Limb (tissue), 2 donors: Measurements from ENCODE around the gene ETNK2.
A peak's percentile ranks its signal among the peaks of the same experiment; 100 is the strongest.

ENCODE experiments used
- DNase-seq, 2 donors: peaks; one replicate each; pipeline ENCODE4 v3.0.0-alpha.2; 2016; ENCODE audit errors: extremely low spot score in 2 of 2

ETNK2 gene

GRCh38 chr1:204147406-204148383, 4.1 kb downstream of the ETNK2 start:
- DNase-seq = no peak

GRCh38 chr1:204146965-204147364, 4.9 kb downstream of the ETNK2 start:
- DNase-seq = no peak

GRCh38 chr1:204146309-204146708, 5.5 kb downstream of the ETNK2 start:
- DNase-seq = no peak

GRCh38 chr1:204145033-204145504, 6.8 kb downstream of the ETNK2 start:
- no peak for DNase-seq

- DNase-seq = no peak
Observed at GRCh38 chr1:204143276-204144041, 8.4 kb downstream of the ETNK2 start.

- no peak for DNase-seq
Observed at GRCh38 chr1:204142032-204142974, 9.5 kb downstream of the ETNK2 start.

- no peak for DNase-seq
Observed at GRCh38 chr1:204141131-204141530, 10.7 kb downstream of the ETNK2 start.

- no peak for DNase-seq
Observed at GRCh38 chr1:204139952-204140351, 11.9 kb downstream of the ETNK2 start.

GRCh38 chr1:204139088-204139487, 12.8 kb downstream of the ETNK2 start:
- no peak for DNase-seq

GRCh38 chr1:204136814-204137213, 15.0 kb downstream of the ETNK2 start:
- no peak for DNase-seq

- no peak for DNase-seq
Observed at GRCh38 chr1:204134103-204134502, 17.7 kb downstream of the ETNK2 start.

GRCh38 chr1:204132718-204133117, 19.1 kb downstream of the ETNK2 start:
- DNase-seq = no peak

- no peak for DNase-seq
Observed at GRCh38 chr1:204131978-204132377, 19.9 kb downstream of the ETNK2 start.

GRCh38 chr1:204130981-204131892, 20.6 kb downstream of the ETNK2 start:
- no peak for DNase-seq

GRCh38 chr1:204130178-204130577, 21.7 kb downstream of the ETNK2 start:
- DNase-seq = no peak

GRCh38 chr1:204128964-204129896, 22.6 kb downstream of the ETNK2 start:
- peak; percentile 82 to 88 for DNase-seq

GRCh38 chr1:204128464-204128963, 23.3 kb downstream of the ETNK2 start:
- no peak for DNase-seq

- DNase-seq = peak; percentile 28 to 69
Observed at GRCh38 chr1:204127597-204128242, 24.1 kb downstream of the ETNK2 start.
